Measurements from ENCODE around the gene EFCAB13.

Gene EFCAB13

GRCh38 chr17:47286198-47286914 is 37.4 kb upstream of the EFCAB13 start:
- H3K9me3 ChIP-seq (replicated peaks; ENCODE audit: insufficient read depth, low read length): no peaks in the 10 kb centered on the region
- DNase-seq: no peak
- TF ChIP-seq EZH2phosphoT487 (IDR thresholded peaks at IDR 0.05; ENCODE audit: low read length) (no peak), EZH2 (optimal IDR thresholded peaks at IDR 0.05; ENCODE audit: low read depth, low read length) (no peak), CTCF (IDR thresholded peaks at IDR 0.05; ENCODE audit: low read length) (no peak)
- no peaks in the 10 kb centered on the region for H3K79me2 ChIP-seq (ENCODE audit: low read length)
- no peaks in the 10 kb centered on the region for H3K27me3 ChIP-seq (replicated peaks; ENCODE audit: insufficient read depth, low read length)
- no peak overlapping the region for H2AFZ ChIP-seq (ENCODE audit: low read length)
- peaks cover 5% of the 10 kb centered on the region; the same call in 1 of the 2 replicates for H3K4me1 ChIP-seq (ENCODE audit: low read length)
- no peaks in the 10 kb centered on the region for H4K20me1 ChIP-seq (ENCODE audit: insufficient read depth, low read length)
- H3F3A ChIP-seq (ENCODE audit: insufficient read depth, low read length): no peaks in the 10 kb centered on the region
- H3K4me2 ChIP-seq (ENCODE audit: low read depth, low read length): no peak overlapping the region
- 0 out of 2 replicates have a peak overlapping the region, but pooled peaks have one; percentile 11 for H3K27ac ChIP-seq (ENCODE audit: low read length)
- H3K4me3 ChIP-seq (ENCODE audit: low read length): no peak overlapping the region
- H3K9me2 ChIP-seq (replicated peaks; ENCODE audit: insufficient read depth, low read length): no peaks in the 10 kb centered on the region
- no peak overlapping the region for H3K9ac ChIP-seq (ENCODE audit: low read length)
- H3K36me3 ChIP-seq (replicated peaks; ENCODE audit: insufficient read depth, low read length): no peaks in the 10 kb centered on the region

DNA sequence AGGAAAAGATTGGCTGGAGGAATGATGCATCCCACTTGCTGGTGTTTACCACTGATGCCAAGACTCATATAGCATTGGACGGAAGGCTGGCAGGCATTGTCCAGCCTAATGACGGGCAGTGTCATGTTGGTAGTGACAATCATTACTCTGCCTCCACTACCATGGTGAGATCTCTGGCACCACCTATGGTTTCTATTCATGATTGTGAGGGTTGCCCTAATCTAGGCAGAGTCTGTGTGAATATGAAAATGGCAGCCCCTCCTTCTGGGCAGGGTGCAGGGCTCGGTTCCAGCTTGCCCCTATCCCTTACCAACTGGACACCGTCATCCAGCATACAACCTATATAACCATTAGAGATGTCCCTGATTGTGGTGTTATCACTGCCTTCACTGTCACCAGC is 36.7 kb upstream of the EFCAB13 start:
- Histone ChIP-seq H3K4me3 (ENCODE audit: low read length) (no peak overlapping the region), H2AFZ (ENCODE audit: low read length) (no peak overlapping the region), H3K79me2 (ENCODE audit: low read length) (no peaks in the 10 kb centered on the region), H3K9me3 (replicated peaks; ENCODE audit: insufficient read depth, low read length) (no peaks in the 10 kb centered on the region), H3K9ac (ENCODE audit: low read length) (no peak overlapping the region), H3K9me2 (replicated peaks; ENCODE audit: insufficient read depth, low read length) (no peaks in the 10 kb centered on the region), H3K4me2 (ENCODE audit: low read depth, low read length) (no peak overlapping the region), H3K4me1 (ENCODE audit: low read length) (peaks cover 5% of the 10 kb centered on the region; the same call in 1 of the 2 replicates), H3K27me3 (replicated peaks; ENCODE audit: insufficient read depth, low read length) (no peaks in the 10 kb centered on the region), H3K27ac (ENCODE audit: low read length) (no peak overlapping the region), H3F3A (ENCODE audit: insufficient read depth, low read length) (no peaks in the 10 kb centered on the region), H4K20me1 (ENCODE audit: insufficient read depth, low read length) (no peaks in the 10 kb centered on the region), H3K36me3 (replicated peaks; ENCODE audit: insufficient read depth, low read length) (no peaks in the 10 kb centered on the region)
- no peak for TF ChIP-seq EZH2phosphoT487 (IDR thresholded peaks at IDR 0.05; ENCODE audit: low read length)
- no peak; the same call in 1 of the 2 replicates for TF ChIP-seq CTCF (IDR thresholded peaks at IDR 0.05; ENCODE audit: low read length)
- no peak for TF ChIP-seq EZH2 (optimal IDR thresholded peaks at IDR 0.05; ENCODE audit: low read depth, low read length)
- DNase-seq: no peak

GRCh38 chr17:47287639-47288038 is 36.1 kb upstream of the EFCAB13 start:
- Histone ChIP-seq H3K9me2 (replicated peaks; ENCODE audit: insufficient read depth, low read length) (no peaks in the 10 kb centered on the region), H3K79me2 (ENCODE audit: low read length) (no peaks in the 10 kb centered on the region), H3K9ac (ENCODE audit: low read length) (no peak overlapping the region), H3F3A (ENCODE audit: insufficient read depth, low read length) (no peaks in the 10 kb centered on the region), H3K27ac (ENCODE audit: low read length) (no peak overlapping the region), H3K4me2 (ENCODE audit: low read depth, low read length) (no peak overlapping the region), H2AFZ (ENCODE audit: low read length) (no peak overlapping the region), H3K4me1 (ENCODE audit: low read length) (peaks cover 5% of the 10 kb centered on the region; the same call in 1 of the 2 replicates), H4K20me1 (ENCODE audit: insufficient read depth, low read length) (no peaks in the 10 kb centered on the region), H3K4me3 (ENCODE audit: low read length) (no peak overlapping the region), H3K36me3 (replicated peaks; ENCODE audit: insufficient read depth, low read length) (no peaks in the 10 kb centered on the region), H3K9me3 (replicated peaks; ENCODE audit: insufficient read depth, low read length) (no peaks in the 10 kb centered on the region), H3K27me3 (replicated peaks; ENCODE audit: insufficient read depth, low read length) (no peaks in the 10 kb centered on the region)
- no peak for DNase-seq
- TF ChIP-seq CTCF (IDR thresholded peaks at IDR 0.05; ENCODE audit: low read length): no peak
- TF ChIP-seq EZH2 (optimal IDR thresholded peaks at IDR 0.05; ENCODE audit: low read depth, low read length): no peak
- TF ChIP-seq EZH2phosphoT487 (IDR thresholded peaks at IDR 0.05; ENCODE audit: low read length): no peak

All from MM.1S (cell line).